ENCODE results near the gene HECTD1. TPM values are rescaled to one million over a fixed set of nuclear protein-coding genes. Genes with fewer than 3 reads are reported as not detected.
"Not testable (repeated sequence)": the region's sequence is repeated elsewhere in the genome, so short reads cannot be mapped to it uniquely, and the experiment has no call there.

HECTD1 gene
- total and polyA plus RNA-seq, 2 experiments from 2014 or later, result 49.4 to 180 TPM

- DNase-seq (ENCODE audit: low read depth in 1 of 2, low spot score in 1 of 2), result peak; percentile 46 to 52
- no peak for TF ChIP-seq CTCF (IDR thresholded peaks at IDR 0.05; ENCODE audit: low read depth, low read length)
- peaks cover 26% of the 10 kb centered on the region for H3K4me1 ChIP-seq (ENCODE audit: low read depth)
- peak overlapping the region; percentile 65 for H3K27ac ChIP-seq
- no peak overlapping the region for H3K4me3 ChIP-seq
- H3K36me3 ChIP-seq, result no peaks in the 10 kb centered on the region
- no peaks in the 10 kb centered on the region for H3K27me3 ChIP-seq
- H3K9me3 ChIP-seq (ENCODE audit: low read depth), result no peaks in the 10 kb centered on the region
Observed at GRCh38 chr14:31241450-31242114, 34.0 kb upstream of the HECTD1 start.

GRCh38 chr14:31239741-31240140 is 32.1 kb upstream of the HECTD1 start:
- H3K36me3 ChIP-seq, result no peaks in the 10 kb centered on the region
- H3K4me1 ChIP-seq (ENCODE audit: low read depth), result peaks cover 26% of the 10 kb centered on the region
- peak in 1 of 2 donors; percentile 23 for DNase-seq (ENCODE audit: low read depth in 1 of 2, low spot score in 1 of 2)
- H3K4me3 ChIP-seq, result no peak overlapping the region
- no peak for TF ChIP-seq CTCF (IDR thresholded peaks at IDR 0.05; ENCODE audit: low read depth, low read length)
- H3K27me3 ChIP-seq, result no peaks in the 10 kb centered on the region
- no peak overlapping the region for H3K27ac ChIP-seq
- H3K9me3 ChIP-seq (ENCODE audit: low read depth), result no peaks in the 10 kb centered on the region

- Histone ChIP-seq H3K4me3 (no peak overlapping the region), H3K36me3 (no peaks in the 10 kb centered on the region), H3K9me3 (ENCODE audit: low read depth) (no peaks in the 10 kb centered on the region), H3K4me1 (ENCODE audit: low read depth) (peaks cover 11% of the 10 kb centered on the region), H3K27me3 (no peaks in the 10 kb centered on the region), H3K27ac (no peak overlapping the region)
- TF ChIP-seq CTCF (IDR thresholded peaks at IDR 0.05; ENCODE audit: low read depth, low read length), result no peak
- DNase-seq (ENCODE audit: low read depth in 1 of 2, low spot score in 1 of 2), result no peak
Observed at GRCh38 chr14:31235462-31235861, 27.9 kb upstream of the HECTD1 start.

GRCh38 chr14:31232081-31232480 is 24.5 kb upstream of the HECTD1 start:
- no peak for DNase-seq (ENCODE audit: low read depth in 1 of 2, low spot score in 1 of 2)
- no peak overlapping the region for H3K27ac ChIP-seq
- no peaks in the 10 kb centered on the region for H3K27me3 ChIP-seq
- no peaks in the 10 kb centered on the region for H3K9me3 ChIP-seq (ENCODE audit: low read depth)
- peaks cover 5% of the 10 kb centered on the region for H3K4me1 ChIP-seq (ENCODE audit: low read depth)
- no peaks in the 10 kb centered on the region for H3K36me3 ChIP-seq
- no peak for TF ChIP-seq CTCF (IDR thresholded peaks at IDR 0.05; ENCODE audit: low read depth, low read length)
- H3K4me3 ChIP-seq, result no peak overlapping the region

- H3K27me3 ChIP-seq; DNase-seq (ENCODE audit: low read depth in 1 of 2, low spot score in 1 of 2); H3K4me3 ChIP-seq; H3K27ac ChIP-seq; H3K9me3 ChIP-seq (ENCODE audit: low read depth); H3K4me1 ChIP-seq (ENCODE audit: low read depth); H3K36me3 ChIP-seq: not testable (repeated sequence)
Observed at GRCh38 chr14:31231272-31231671, 23.7 kb upstream of the HECTD1 start.

GRCh38 chr14:31230573-31230958 is 23.0 kb upstream of the HECTD1 start:
- Histone ChIP-seq H3K4me1 (ENCODE audit: low read depth) (peaks cover 5% of the 10 kb centered on the region), H3K27ac (no peak overlapping the region), H3K27me3 (no peaks in the 10 kb centered on the region), H3K4me3 (no peak overlapping the region), H3K9me3 (ENCODE audit: low read depth) (no peaks in the 10 kb centered on the region), H3K36me3 (no peaks in the 10 kb centered on the region)
- no peak for DNase-seq (ENCODE audit: low read depth in 1 of 2, low spot score in 1 of 2)
- TF ChIP-seq CTCF (IDR thresholded peaks at IDR 0.05; ENCODE audit: low read depth, low read length), result no peak
